Neuronal stem cell (in vitro differentiated cells): ENCODE data around the gene THOC7.

ENCODE experiments used
- DNase-seq: peaks from one replicate; pipeline ENCODE4 v3.0.0-alpha.2; 2013; ENCODE audit warnings: low spot score
- H2AFZ ChIP-seq: one replicate; pipeline ENCODE4 v1.6.1; 2013; ENCODE audit warnings: mild to moderate bottlenecking, low read length, inconsistent platforms
- H2AK5ac ChIP-seq: 2 replicates; pipeline ENCODE4 v1.6.1; 2013; ENCODE audit warnings: low read depth, mild to moderate bottlenecking, inconsistent platforms, low read length, moderate library complexity, mixed read lengths
- H2BK120ac ChIP-seq: 2 replicates; pipeline ENCODE4 v1.6.1; 2013; ENCODE audit warnings: low read depth, mild to moderate bottlenecking, inconsistent platforms, low read length, moderate library complexity, mixed read lengths
- H2BK12ac ChIP-seq: one replicate; pipeline ENCODE4 v1.6.1; 2013; ENCODE audit warnings: low read length, inconsistent platforms
- H2BK15ac ChIP-seq: 2 replicates; pipeline ENCODE4 v1.6.1; 2013; ENCODE audit warnings: mild to moderate bottlenecking, low read length, inconsistent platforms, mixed read lengths
- H2BK5ac ChIP-seq: one replicate; pipeline ENCODE4 v1.6.1; 2013; ENCODE audit warnings: inconsistent platforms, mild to moderate bottlenecking, low read length, moderate library complexity
- H3K14ac ChIP-seq: one replicate; pipeline ENCODE4 v1.6.1; 2013; ENCODE audit warnings: low read length, inconsistent platforms
- H3K18ac ChIP-seq: 2 replicates; pipeline ENCODE4 v1.6.1; 2013; ENCODE audit warnings: low read length, inconsistent platforms
- H3K23ac ChIP-seq: 2 replicates; pipeline ENCODE4 v1.6.1; 2013; ENCODE audit warnings: low read depth, mild to moderate bottlenecking, mixed read lengths, low read length, inconsistent platforms; ENCODE audit not compliant: poor library complexity
- H3K27ac ChIP-seq: replicated peaks from 3 replicates; pipeline ENCODE4 v1.5.1; 2013; ENCODE audit warnings: low read length, inconsistent platforms
- H3K27me3 ChIP-seq, 3 experiments: 2 replicates each; pipeline ENCODE4 v1.6.1; 2013; ENCODE audit warnings: low read length in 3 of 3, mild to moderate bottlenecking in 2 of 3, inconsistent platforms in 1 of 3, low read depth in 1 of 3, mixed read lengths in 1 of 3, moderate library complexity in 1 of 3; ENCODE audit not compliant: control insufficient read depth in 3 of 3, insufficient read depth in 3 of 3
- H3K36me3 ChIP-seq, 2 donors: replicated peaks in 1 of 2; 2 replicates each; pipeline ENCODE4 v1.6.1; 2013; ENCODE audit warnings: low read length in 2 of 2; ENCODE audit not compliant: control insufficient read depth in 2 of 2, insufficient read depth in 2 of 2
- H3K4ac ChIP-seq: 2 replicates; pipeline ENCODE4 v1.6.1; 2013; ENCODE audit warnings: inconsistent platforms, mild to moderate bottlenecking, low read length, moderate library complexity
- H3K4me1 ChIP-seq, 2 donors: 1 replicate in 1 of 2; 2 replicates in 1 of 2; pipeline ENCODE4 v1.6.1; 2013; ENCODE audit warnings: low read length in 2 of 2, low read depth in 1 of 2; ENCODE audit not compliant: control insufficient read depth in 2 of 2, insufficient read depth in 1 of 2
- H3K4me2 ChIP-seq: one replicate; pipeline ENCODE4 v1.6.1; 2013; ENCODE audit warnings: mild to moderate bottlenecking, low read length, inconsistent platforms; ENCODE audit not compliant: insufficient read depth, poor library complexity, severe bottlenecking
- H3K4me3 ChIP-seq, 2 donors: 2 replicates each; pipeline ENCODE4 v1.5.1; 2013; ENCODE audit warnings: low read length in 2 of 2, mild to moderate bottlenecking in 2 of 2, inconsistent platforms in 1 of 2, moderate library complexity in 1 of 2
- H3K79me1 ChIP-seq: one replicate; pipeline ENCODE4 v1.6.1; 2013; ENCODE audit warnings: low read depth, mild to moderate bottlenecking, inconsistent platforms, low read length, moderate library complexity
- H3K9ac ChIP-seq: one replicate; pipeline ENCODE4 v1.6.1; 2013; ENCODE audit warnings: mild to moderate bottlenecking, low read depth, low read length, inconsistent platforms; ENCODE audit not compliant: poor library complexity
- H3K9me3 ChIP-seq, 2 donors: replicated peaks in 1 of 2; 2 replicates each; pipeline versions ENCODE3 to v1.6.1; 2013; ENCODE audit warnings: low read length in 2 of 2, mild to moderate bottlenecking in 2 of 2, inconsistent platforms in 1 of 2, low read depth in 1 of 2, mixed read lengths in 1 of 2, moderate library complexity in 1 of 2; ENCODE audit not compliant: control insufficient read depth in 2 of 2, insufficient read depth in 1 of 2
- H4K8ac ChIP-seq: one replicate; pipeline ENCODE4 v1.6.1; 2013; ENCODE audit warnings: low read depth, mild to moderate bottlenecking, inconsistent platforms, low read length, moderate library complexity
- H4K91ac ChIP-seq: one replicate; pipeline ENCODE4 v1.6.1; 2013; ENCODE audit warnings: low read length, low read depth, mild to moderate bottlenecking, inconsistent platforms; ENCODE audit not compliant: poor library complexity
- WGBS, 2 donors: extraction: QIAGEN DNeasy Blood & Tissue Kit; methylation state at CpG; one replicate each; pipeline ENCODE4 v1.1.7; 2013; ENCODE audit warnings: missing lambda C conversion rate in 2 of 2, mixed read lengths in 1 of 2; ENCODE audit not compliant: insufficient read length in 2 of 2, insufficient replicate concordance in 1 of 2; ENCODE audit errors: extremely low coverage in 2 of 2; 5-methylcytosine and 5-hydroxymethylcytosine counted together

Gene THOC7

DNA sequence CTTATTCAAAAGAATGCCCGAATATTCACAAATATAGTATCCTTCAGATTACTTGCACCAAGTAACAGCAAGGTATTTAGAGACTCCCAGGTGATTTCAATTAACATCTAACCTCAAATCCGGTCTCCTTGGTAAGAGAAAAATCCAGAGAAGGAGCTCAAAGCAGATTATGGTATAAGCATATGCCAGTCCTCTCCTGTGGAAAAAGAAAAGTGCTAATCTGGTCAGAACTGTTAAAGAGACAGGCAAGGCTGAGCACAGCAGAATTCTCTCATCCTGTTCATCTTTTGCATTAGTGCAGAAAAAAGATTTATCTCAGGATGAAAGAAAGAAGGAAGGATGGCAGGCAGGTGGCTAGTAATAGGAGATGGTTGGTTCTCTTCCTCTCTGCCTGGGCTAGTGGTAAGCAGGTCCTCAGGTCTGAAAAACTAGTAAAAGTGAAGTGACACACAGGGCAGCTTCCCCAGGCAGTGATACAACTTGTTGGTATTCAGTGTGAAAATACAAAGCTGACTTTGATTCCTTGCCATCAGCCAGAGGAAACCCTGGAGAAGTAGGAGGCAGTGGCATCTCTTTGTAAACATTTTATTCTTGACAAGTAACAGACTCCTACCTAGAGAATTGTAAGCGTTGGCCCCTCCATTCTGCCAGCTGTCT is 14.3 kb upstream of the THOC7 start:
- Histone ChIP-seq H2BK15ac (no peak overlapping the region), H3K14ac (no peak overlapping the region), H2AFZ (no peak overlapping the region), H2BK120ac (no peak overlapping the region), H3K18ac (no peak overlapping the region), H3K4ac (no peak overlapping the region), H4K91ac (no peak overlapping the region), H3K9me3 (no peaks in the 10 kb centered on the region), H3K27ac (no peak overlapping the region), H3K4me1 (peaks cover 4 to 12% of the 10 kb centered on the region in 2 donors), H2AK5ac (no peak overlapping the region), H3K79me1 (no peaks in the 10 kb centered on the region), H3K23ac (no peak overlapping the region), H3K4me3 (no peak overlapping the region), H2BK12ac (no peak overlapping the region), H3K36me3 (no peaks in the 10 kb centered on the region), H2BK5ac (no peak overlapping the region), H3K4me2 (no peak overlapping the region), H3K9ac (no peak overlapping the region), H3K27me3 (no peaks in the 10 kb centered on the region), H4K8ac (no peak overlapping the region)
- no peak for DNase-seq
- WGBS, 2 donors = no CpG with 5 or more reads among the region's 3 CpGs

DNA sequence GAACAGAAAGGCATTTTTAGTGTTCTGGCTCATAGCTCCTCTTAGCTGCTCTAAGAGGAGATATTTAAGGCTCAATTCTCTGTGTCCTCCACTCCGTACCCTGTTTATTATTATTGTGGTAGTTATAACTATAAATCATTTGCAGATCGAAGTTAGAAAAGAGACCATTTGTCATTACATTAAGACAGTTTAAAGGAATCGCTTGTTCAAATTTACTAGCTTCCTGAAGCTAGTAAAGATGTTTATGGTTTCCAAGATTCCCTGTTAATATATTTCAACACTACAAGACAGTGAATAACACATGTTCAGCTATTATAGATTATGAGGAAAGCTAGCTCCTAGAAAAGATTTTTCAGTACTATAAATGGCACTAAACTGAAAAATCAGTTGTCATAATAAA is 12.7 kb upstream of the THOC7 start:
- no CpG with 5 or more reads among the region's 3 CpGs for WGBS, 2 donors
- Histone ChIP-seq H3K36me3 (no peaks in the 10 kb centered on the region), H3K4me3 (no peak overlapping the region), H3K79me1 (no peaks in the 10 kb centered on the region), H2BK120ac (no peak overlapping the region), H2BK12ac (no peak overlapping the region), H3K27ac (no peak overlapping the region), H3K4ac (no peak overlapping the region), H3K23ac (no peak overlapping the region), H4K8ac (no peak overlapping the region), H4K91ac (no peak overlapping the region), H2AFZ (no peak overlapping the region), H3K14ac (no peak overlapping the region), H3K27me3 (no peaks in the 10 kb centered on the region), H3K9me3 (no peaks in the 10 kb centered on the region), H2AK5ac (no peak overlapping the region), H3K4me2 (no peak overlapping the region), H3K9ac (no peak overlapping the region), H2BK5ac (no peak overlapping the region), H3K4me1 (peaks cover 4 to 12% of the 10 kb centered on the region in 2 donors), H3K18ac (no peak overlapping the region), H2BK15ac (no peak overlapping the region)
- no peak for DNase-seq

DNA sequence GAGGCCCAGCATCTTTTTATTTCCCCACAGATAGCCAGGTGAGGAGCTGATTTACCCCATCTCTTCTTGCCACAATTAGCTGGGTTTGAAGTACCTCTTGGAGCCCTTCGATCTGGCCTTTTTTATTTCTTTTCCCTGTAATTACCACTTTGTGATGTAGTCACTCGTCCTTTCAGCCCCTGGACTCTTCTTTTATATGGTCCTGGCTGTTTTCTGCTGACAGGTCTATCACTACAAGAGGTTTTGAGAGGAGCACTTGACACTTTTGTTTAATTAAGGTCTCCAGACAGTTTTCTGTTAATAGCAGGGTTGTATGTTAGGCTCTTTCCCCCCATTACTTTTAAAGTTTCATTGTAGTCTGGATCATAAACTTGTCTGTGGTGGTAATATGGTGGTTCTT is 11.9 kb upstream of the THOC7 start:
- Histone ChIP-seq H2AK5ac (no peak overlapping the region), H4K8ac (no peak overlapping the region), H2BK5ac (no peak overlapping the region), H3K4ac (no peak overlapping the region), H2BK15ac (no peak overlapping the region), H3K36me3 (no peaks in the 10 kb centered on the region), H2BK12ac (no peak overlapping the region), H3K4me1 (peaks cover 4 to 12% of the 10 kb centered on the region in 2 donors), H4K91ac (no peak overlapping the region), H3K23ac (no peak overlapping the region), H3K14ac (no peak overlapping the region), H3K27ac (no peak overlapping the region), H3K18ac (no peak overlapping the region), H3K9me3 (no peaks in the 10 kb centered on the region), H2BK120ac (no peak overlapping the region), H3K79me1 (no peaks in the 10 kb centered on the region), H3K9ac (no peak overlapping the region), H3K4me2 (no peak overlapping the region), H3K4me3 (no peak overlapping the region), H3K27me3 (no peaks in the 10 kb centered on the region), H2AFZ (no peak overlapping the region)
- DNase-seq = no peak
- WGBS, 2 donors = no CpG with 5 or more reads among the region's 2 CpGs

DNA sequence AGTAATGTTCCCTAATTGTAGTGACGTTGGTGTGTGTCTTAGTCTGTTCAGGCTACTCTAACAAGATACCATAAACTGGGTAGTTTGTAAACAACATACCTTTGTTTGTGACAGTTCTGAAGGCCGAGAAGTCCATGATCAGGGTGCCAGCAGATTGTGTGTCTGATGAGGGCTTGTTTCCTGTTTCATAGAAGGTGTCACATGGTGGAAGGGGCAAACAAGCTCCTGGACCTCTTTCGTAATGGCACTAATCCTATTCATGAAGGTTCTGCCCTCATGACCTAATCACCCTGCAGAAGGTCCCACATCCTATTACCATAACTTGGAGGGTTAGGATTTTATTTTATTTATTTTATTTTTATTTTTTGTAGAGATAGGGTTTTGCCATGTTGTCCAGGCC is 11.2 kb upstream of the THOC7 start:
- Histone ChIP-seq H3K4me1 (peaks cover 4 to 12% of the 10 kb centered on the region in 2 donors), H3K27ac (no peak overlapping the region), H2AK5ac (no peak overlapping the region), H3K14ac (no peak overlapping the region), H3K4me2 (no peak overlapping the region), H3K4me3 (no peak overlapping the region), H3K27me3 (no peaks in the 10 kb centered on the region), H2AFZ (no peak overlapping the region), H3K9ac (no peak overlapping the region), H2BK15ac (no peak overlapping the region), H3K18ac (no peak overlapping the region), H2BK5ac (no peak overlapping the region), H3K4ac (no peak overlapping the region), H3K9me3 (no peaks in the 10 kb centered on the region), H4K91ac (no peak overlapping the region), H3K23ac (no peak overlapping the region), H2BK120ac (no peak overlapping the region), H2BK12ac (no peak overlapping the region), H3K79me1 (peaks cover 1% of the 10 kb centered on the region), H4K8ac (no peak overlapping the region), H3K36me3 (no peaks in the 10 kb centered on the region)
- DNase-seq = no peak
- no CpG with 5 or more reads among the region's 3 CpGs for WGBS, 2 donors
